ENCODE results near the gene RABEPK.
A peak's percentile ranks its signal among the peaks of the same experiment; 100 is the strongest.
"Not testable (repeated sequence)": the region's sequence is repeated elsewhere in the genome, so short reads cannot be mapped to it uniquely, and the experiment has no call there.

RABEPK gene

DNA sequence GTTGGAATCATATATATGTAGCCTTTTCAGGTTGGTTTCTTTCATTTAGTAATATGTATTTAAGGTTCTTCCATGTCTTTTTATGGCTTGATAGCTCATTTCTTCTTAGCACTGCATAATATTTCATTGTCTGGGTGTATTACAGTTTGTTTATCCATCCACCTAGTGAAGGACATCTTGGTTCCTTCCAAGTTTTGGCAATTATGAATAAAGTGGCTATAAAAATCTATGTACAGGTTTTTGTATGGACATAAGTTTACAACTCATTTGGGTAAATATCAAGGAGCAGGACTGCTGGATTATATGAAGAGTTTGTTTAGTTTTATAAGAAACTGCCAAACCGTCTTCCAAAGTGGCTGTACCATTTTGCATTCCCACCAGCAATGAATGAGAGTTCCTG lies 22.5 kb upstream of the RABEPK start:
- H3K4me1 Mint-ChIP-seq = peaks cover 17% of the 10 kb centered on the region
- no peak overlapping the region for H3K27ac Mint-ChIP-seq
- H3K4me3 Mint-ChIP-seq = no peak overlapping the region
- peaks cover 5% of the 10 kb centered on the region for H3K27me3 Mint-ChIP-seq (ENCODE audit: low read depth, poor library complexity)
- TF ChIP-seq, protein P1, sequence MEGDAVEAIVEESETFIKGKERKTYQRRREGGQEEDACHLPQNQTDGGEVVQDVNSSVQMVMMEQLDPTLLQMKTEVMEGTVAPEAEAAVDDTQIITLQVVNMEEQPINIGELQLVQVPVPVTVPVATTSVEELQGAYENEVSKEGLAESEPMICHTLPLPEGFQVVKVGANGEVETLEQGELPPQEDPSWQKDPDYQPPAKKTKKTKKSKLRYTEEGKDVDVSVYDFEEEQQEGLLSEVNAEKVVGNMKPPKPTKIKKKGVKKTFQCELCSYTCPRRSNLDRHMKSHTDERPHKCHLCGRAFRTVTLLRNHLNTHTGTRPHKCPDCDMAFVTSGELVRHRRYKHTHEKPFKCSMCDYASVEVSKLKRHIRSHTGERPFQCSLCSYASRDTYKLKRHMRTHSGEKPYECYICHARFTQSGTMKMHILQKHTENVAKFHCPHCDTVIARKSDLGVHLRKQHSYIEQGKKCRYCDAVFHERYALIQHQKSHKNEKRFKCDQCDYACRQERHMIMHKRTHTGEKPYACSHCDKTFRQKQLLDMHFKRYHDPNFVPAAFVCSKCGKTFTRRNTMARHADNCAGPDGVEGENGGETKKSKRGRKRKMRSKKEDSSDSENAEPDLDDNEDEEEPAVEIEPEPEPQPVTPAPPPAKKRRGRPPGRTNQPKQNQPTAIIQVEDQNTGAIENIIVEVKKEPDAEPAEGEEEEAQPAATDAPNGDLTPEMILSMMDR (IDR thresholded peaks at IDR 0.05) = no peak
- H3K9me3 Mint-ChIP-seq = peaks cover 21% of the 10 kb centered on the region
- no peak for DNase-seq
- peaks cover 77% of the 10 kb centered on the region for H3K36me3 Mint-ChIP-seq (ENCODE audit: low read depth)

DNA sequence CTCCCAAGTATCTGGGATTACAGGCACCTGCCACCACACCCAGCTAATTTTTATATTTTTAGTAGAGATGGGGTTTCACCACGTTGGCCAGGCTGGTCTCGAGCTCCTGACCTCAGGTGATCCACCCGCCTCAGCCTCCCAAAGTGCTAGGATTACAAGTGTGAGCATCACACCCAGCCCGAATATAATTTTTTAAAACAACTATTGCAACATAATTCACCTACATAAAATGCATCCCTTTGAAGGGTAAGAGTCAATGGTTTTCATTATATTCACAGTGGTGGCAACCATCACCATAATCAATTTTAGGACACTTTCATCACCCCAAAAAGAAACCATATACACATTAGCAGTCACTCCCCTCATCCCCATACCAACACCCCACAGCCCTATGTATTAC lies 20.6 kb upstream of the RABEPK start:
- not testable (repeated sequence) for DNase-seq; H3K27me3 Mint-ChIP-seq (ENCODE audit: low read depth, poor library complexity); H3K27ac Mint-ChIP-seq; H3K4me3 Mint-ChIP-seq
- peaks cover 17% of the 10 kb centered on the region for H3K4me1 Mint-ChIP-seq
- H3K9me3 Mint-ChIP-seq = peaks cover 24% of the 10 kb centered on the region
- peaks cover 77% of the 10 kb centered on the region for H3K36me3 Mint-ChIP-seq (ENCODE audit: low read depth)

DNA sequence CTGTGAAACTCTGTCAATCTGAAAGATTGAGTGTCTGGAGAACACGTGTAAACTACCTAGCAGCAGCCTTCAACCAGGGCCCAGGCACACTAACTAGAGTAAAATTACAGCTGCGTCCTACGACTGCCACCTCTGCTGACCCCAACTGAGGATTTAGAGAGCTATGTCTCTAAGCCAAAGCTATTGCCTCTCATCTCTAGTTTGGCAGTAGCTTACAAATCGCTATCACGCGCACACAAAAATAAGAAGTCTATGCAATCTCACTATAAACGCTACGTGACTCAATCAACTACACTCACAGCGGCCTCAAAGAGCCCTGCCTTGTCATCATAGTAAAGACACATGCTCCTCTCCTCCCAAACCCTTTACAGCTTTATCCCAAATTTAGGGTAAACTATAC lies 19.5 kb upstream of the RABEPK start:
- no peak for DNase-seq
- peaks cover 24% of the 10 kb centered on the region for H3K9me3 Mint-ChIP-seq
- TF ChIP-seq, protein P1 (IDR thresholded peaks at IDR 0.05) = no peak
- no peak overlapping the region for H3K27ac Mint-ChIP-seq
- peaks cover 17% of the 10 kb centered on the region for H3K4me1 Mint-ChIP-seq
- H3K27me3 Mint-ChIP-seq (ENCODE audit: low read depth, poor library complexity) = peaks cover 5% of the 10 kb centered on the region
- H3K4me3 Mint-ChIP-seq = no peak overlapping the region
- H3K36me3 Mint-ChIP-seq (ENCODE audit: low read depth) = peaks cover 72% of the 10 kb centered on the region

DNA sequence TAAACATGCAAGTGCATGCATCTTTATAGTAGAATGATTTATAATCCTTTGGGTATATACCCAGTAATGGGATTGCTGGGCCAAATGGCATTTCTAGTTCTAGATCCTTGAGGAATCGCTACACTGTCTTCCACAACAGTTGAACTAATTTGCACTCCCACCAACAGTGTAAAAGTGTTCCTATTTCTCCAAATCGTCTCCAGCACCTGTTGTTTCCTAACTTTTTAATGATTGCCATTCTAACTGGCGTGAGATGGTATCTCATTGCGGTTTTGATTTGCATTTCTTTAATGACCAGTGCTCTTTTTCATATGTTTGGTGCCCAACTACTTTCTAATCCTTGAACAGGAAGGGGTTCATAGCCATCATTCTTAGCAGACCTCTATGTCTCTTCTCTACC lies 18.6 kb upstream of the RABEPK start:
- H3K27ac Mint-ChIP-seq; H3K4me3 Mint-ChIP-seq; DNase-seq; H3K27me3 Mint-ChIP-seq (ENCODE audit: low read depth, poor library complexity): not testable (repeated sequence)
- Mint-ChIP-seq H3K4me1 (peaks cover 12% of the 10 kb centered on the region), H3K9me3 (peaks cover 20% of the 10 kb centered on the region), H3K36me3 (ENCODE audit: low read depth) (peaks cover 63% of the 10 kb centered on the region)

DNA sequence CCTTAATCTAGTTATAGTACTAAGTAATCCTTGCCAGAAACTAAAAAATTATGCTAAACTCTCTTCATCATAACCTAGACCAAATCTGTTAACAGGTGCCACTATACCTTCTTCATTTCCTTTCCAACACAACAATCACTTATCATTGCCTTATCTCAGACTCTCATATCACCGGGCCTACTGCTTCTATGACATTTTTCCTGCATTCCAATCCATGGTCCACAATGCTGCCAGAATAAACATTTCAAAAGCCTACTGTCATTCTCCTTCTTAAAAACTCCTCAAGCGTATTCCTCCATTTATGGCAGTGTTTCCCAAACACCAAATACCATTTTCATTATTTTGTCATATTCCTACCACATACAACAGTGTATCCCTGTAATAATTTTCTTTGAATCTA lies 17.3 kb upstream of the RABEPK start:
- Mint-ChIP-seq H3K27ac (no peak overlapping the region), H3K36me3 (ENCODE audit: low read depth) (peaks cover 53% of the 10 kb centered on the region), H3K4me3 (no peak overlapping the region), H3K27me3 (ENCODE audit: low read depth, poor library complexity) (peaks cover 5% of the 10 kb centered on the region), H3K4me1 (peaks cover 16% of the 10 kb centered on the region), H3K9me3 (peaks cover 16% of the 10 kb centered on the region)
- TF ChIP-seq, protein P1 (IDR thresholded peaks at IDR 0.05) = no peak
- no peak for DNase-seq

DNA sequence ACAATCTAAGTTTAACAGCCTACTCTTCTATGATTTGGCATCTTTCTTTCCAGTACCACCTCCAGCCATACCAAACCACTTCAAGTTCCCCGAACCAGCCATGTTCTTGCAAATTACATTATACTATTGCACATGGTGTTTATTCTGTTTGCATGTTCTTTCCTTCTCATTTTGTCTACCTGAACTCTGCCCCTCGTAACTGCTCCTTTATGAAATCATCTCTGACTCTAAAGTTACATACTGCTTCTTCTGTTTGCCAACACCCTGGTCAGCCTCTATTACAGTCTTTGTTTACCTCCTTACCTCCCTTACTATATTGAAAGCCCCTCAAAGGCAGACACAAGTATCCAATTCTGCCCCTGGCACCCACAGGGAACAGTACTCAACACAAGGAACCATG lies 16.8 kb upstream of the RABEPK start:
- Mint-ChIP-seq H3K9me3 (peaks cover 14% of the 10 kb centered on the region), H3K27ac (no peak overlapping the region), H3K27me3 (ENCODE audit: low read depth, poor library complexity) (peaks cover 5% of the 10 kb centered on the region), H3K4me3 (no peak overlapping the region), H3K36me3 (ENCODE audit: low read depth) (peaks cover 48% of the 10 kb centered on the region), H3K4me1 (peaks cover 21% of the 10 kb centered on the region)
- DNase-seq = no peak
- TF ChIP-seq, protein P1 (IDR thresholded peaks at IDR 0.05) = no peak

DNA sequence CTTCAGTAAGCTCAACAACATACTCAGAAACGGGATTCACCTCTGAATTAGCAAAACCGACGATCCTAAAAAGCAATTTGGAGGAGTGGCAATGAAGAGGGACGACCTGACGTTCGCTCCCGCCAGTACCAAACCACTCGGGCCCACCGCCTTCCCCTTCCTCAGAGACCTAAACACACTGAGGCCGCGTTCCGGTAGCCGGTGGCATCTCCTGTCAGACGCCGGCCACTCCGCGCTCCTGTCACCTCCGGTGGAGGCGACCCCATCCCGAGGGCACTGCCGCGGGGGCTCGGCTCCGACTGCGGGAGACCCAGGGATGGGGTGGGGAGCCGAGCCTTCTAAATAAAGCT lies 11.4 kb upstream of the RABEPK start:
- H3K9me3 Mint-ChIP-seq = no peaks in the 10 kb centered on the region
- peaks cover 26% of the 10 kb centered on the region for H3K4me1 Mint-ChIP-seq
- H3K36me3 Mint-ChIP-seq (ENCODE audit: low read depth) = no peaks in the 10 kb centered on the region
- TF ChIP-seq, protein P1 (IDR thresholded peaks at IDR 0.05) = no peak
- peak; percentile 50 for DNase-seq
- no peaks in the 10 kb centered on the region for H3K27me3 Mint-ChIP-seq (ENCODE audit: low read depth, poor library complexity)
- H3K4me3 Mint-ChIP-seq = peak overlapping the region; percentile 96
- peak overlapping the region; percentile 36 for H3K27ac Mint-ChIP-seq

Data from nephron progenitor cell (in vitro differentiated cells).